RWPE1 (cell line): ENCODE results near the gene RNF114.
A peak's percentile ranks its signal among the peaks of the same experiment; 100 is the strongest.

Experiments used
- CTCF ChIA-PET: fragments of 350-600 bp; sonication (Branson Sonifier 250); formaldehyde crosslinking; extraction: SDS; loops from one replicate; lab custom pipeline; 2021; lab: Yijun Ruan, JAX
- POLR2A ChIA-PET: fragments of 400-600 bp; formaldehyde crosslinking; extraction: SDS; loops from one replicate; lab custom pipeline; 2020; ENCODE audit warnings: antibody characterized with exemption; ENCODE audit not compliant: low non-redundant PET; lab: Yijun Ruan, JAX
- DNase-seq: peaks from one replicate; pipeline ENCODE4 v3.0.0; 2012; ENCODE audit warnings: low spot score
- H3K27ac ChIP-seq: fragments of 450-650 bp; 2 replicates; pipeline ENCODE4 v1.5.1; 2017
- CTCF ChIP-seq: fragments of 450-650 bp; conservative IDR thresholded peaks from 2 replicates; pipeline ENCODE4 v1.5.1; 2017; ENCODE audit warnings: low read depth, mild to moderate bottlenecking

Gene RNF114

GRCh38 chr20:49936153-49937026 is at the start of gene RNF114:
Gene RNF114 (plus strand): TSS chr20:49936397. CDS start chr20:49936413, 16 bp downstream.
- ChIA-PET POLR2A (interaction anchor here (0.5 to 1.0 kb wide), 5 partner anchors 19 to 267 kb away, joined by 3 to 5 read pairs (median 3); no protein-coding TSS in a partner anchor), CTCF (interaction anchor here (0.5 to 2.3 kb wide), 8 partner anchors 42 to 1418 kb away, joined by 3 to 20 read pairs (median 4); no protein-coding TSS in a partner anchor)
- DNase-seq: peak; percentile 100
- peak within 1 kb of the TSS; percentile 72 for H3K27ac ChIP-seq
- TF ChIP-seq CTCF: no peak

DNA sequence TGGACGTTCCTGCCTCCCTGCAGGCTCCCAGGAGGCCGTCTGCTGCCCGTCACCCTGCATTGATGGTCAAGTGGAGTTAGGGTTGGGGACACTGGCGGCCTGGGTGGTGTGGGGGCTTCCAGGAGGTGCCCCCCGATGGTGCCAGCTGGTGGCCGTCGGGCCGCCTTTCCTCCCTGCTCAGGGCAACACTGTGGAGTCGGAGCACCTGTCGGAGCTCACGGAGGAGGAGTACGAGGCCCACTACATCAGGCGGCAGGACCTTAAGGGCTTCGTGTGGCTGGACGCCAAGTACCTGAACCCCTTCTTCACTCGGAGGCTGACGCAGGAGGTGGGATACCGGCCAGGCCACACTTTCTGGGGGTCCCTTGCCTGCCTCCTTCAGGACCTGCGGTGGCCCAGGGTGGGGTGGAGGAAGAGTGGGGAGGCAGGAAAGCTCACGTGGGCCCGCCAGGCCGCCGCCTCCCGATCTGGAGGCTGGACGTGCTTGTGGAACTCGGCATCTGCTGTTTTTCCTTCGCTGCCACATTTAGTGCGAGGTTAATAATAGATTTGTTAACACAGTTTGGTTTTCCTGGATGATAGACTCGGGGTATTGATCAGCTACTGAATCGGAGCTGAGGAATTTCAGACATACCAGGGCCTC is 49.5 kb upstream of the RNF114 start:
- no peak for TF ChIP-seq CTCF
- no peak for DNase-seq
- ChIA-PET CTCF (interaction anchor here (0.5 to 5.7 kb wide), 10 partner anchors 11 to 344 kb away, joined by 3 to 34 read pairs (median 6); partner anchors contain the start of gene SLC9A8), POLR2A (interaction anchor here (0.5 kb wide), 1 partner anchor 45 kb away, joined by 5 read pairs; no protein-coding TSS in a partner anchor)
- H3K27ac ChIP-seq: peak overlapping the region; percentile 42

- DNase-seq: no peak
- POLR2A ChIA-PET: interaction anchor here (0.5 to 0.6 kb wide), 2 partner anchors 44 to 358 kb away, joined by 5 to 6 read pairs; no protein-coding TSS in a partner anchor
- CTCF ChIA-PET: interaction anchor here (0.5 to 5.7 kb wide), 34 partner anchors 7 to 377 kb away, joined by 3 to 34 read pairs (median 6); partner anchors contain the start of gene SLC9A8
- no peak for TF ChIP-seq CTCF
- peak overlapping the region; percentile 42 for H3K27ac ChIP-seq
Measured at GRCh38 chr20:49887251-49888211, 48.7 kb upstream of the RNF114 start.

DNA sequence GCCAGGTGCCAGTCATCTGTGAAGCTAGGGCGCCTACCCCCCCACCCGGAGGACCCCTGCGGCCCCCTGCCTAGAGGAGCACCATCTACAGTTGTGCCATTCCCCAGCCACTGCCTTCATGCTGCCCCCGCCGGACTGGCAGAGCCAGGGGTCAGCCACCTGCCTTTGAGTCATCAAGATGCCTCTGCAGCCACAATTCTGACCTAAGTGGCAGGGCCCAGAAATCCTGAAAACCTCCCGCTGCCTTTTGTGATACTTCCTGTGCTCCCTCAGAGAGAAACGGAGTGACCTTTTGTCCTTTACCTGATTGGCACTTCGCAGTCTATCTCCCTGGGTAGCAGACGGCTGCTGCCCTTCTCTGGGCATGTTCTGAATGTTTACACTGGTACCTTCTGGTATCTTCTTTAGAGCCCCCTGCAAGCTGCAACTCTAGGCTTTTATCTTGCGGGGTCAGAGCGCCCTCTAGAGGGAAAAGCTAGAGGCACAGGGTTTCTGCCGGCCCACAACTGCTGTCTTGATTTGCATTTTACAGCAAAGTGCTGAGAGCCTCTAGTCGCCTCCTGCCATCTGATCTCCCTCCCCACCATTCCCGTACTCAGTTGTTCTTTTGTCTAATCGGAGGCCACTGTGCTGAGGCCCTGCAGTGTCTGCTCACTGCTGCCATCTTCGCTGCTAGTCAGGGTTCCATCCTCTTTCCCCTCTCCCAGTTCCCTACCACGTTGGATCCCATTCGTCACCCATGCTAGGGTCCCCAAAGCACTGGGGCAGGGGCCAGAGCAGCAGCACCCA is 47.8 kb upstream of the RNF114 start:
- peak overlapping the region; percentile 42 for H3K27ac ChIP-seq
- TF ChIP-seq CTCF: peak; percentile 98
- ChIA-PET POLR2A (no interaction called here), CTCF (interaction anchor here (0.6 to 5.7 kb wide), 38 partner anchors 8 to 378 kb away, joined by 3 to 34 read pairs (median 5); partner anchors contain the start of gene SLC9A8)
- peak; percentile 77 for DNase-seq
